ENCODE results near the gene AKAP12. TPM values are rescaled to one million over a fixed set of nuclear protein-coding genes. Genes with fewer than 3 reads are reported as not detected.

AKAP12 gene
- total RNA-seq, 1 donor from 2014 or later = 0.69 TPM

DNA sequence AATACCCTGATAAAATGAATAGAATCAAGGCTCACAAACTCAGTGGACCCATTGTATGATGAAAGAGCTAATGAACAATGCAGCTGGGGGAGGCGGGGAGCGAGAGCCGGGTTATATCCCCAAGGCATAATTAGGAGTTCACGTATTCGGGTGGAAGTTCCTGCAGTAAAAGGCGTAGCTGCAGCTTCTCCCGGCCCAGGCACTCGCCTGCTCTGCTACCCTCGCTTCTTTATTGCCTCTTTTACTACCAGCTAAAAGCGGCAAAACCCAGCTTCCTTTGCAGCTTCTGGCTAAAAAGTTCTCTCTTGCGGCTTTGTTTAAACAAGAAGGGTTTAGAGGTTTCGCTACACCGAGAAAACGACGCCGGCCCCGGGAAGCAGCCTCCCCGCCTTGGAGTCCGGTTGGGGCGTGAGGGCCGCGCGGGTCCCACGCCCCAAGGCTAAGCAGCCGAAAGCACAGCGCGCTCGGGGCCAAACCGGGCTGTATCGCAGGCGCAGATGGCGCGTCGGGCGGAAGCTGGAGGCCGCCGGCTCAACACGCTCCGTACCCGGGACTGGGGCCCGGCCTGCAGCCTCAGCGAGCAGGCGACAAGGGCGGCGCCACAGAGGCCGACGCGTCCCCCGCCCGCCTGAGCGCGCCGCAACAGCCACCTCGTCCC, 150.0 kb downstream of the AKAP12 start:
- POLR2A ChIA-PET = interaction anchor here (0.5 to 2.7 kb wide), 18 partner anchors 9 to 473 kb away, joined by 3 to 38 read pairs (median 5); partner anchors contain the start of gene RMND1
- H3K27ac Mint-ChIP-seq = peak overlapping the region; percentile 92
- peaks cover 54% of the 10 kb centered on the region for H3K4me1 Mint-ChIP-seq
- TF ChIP-seq, protein P1, sequence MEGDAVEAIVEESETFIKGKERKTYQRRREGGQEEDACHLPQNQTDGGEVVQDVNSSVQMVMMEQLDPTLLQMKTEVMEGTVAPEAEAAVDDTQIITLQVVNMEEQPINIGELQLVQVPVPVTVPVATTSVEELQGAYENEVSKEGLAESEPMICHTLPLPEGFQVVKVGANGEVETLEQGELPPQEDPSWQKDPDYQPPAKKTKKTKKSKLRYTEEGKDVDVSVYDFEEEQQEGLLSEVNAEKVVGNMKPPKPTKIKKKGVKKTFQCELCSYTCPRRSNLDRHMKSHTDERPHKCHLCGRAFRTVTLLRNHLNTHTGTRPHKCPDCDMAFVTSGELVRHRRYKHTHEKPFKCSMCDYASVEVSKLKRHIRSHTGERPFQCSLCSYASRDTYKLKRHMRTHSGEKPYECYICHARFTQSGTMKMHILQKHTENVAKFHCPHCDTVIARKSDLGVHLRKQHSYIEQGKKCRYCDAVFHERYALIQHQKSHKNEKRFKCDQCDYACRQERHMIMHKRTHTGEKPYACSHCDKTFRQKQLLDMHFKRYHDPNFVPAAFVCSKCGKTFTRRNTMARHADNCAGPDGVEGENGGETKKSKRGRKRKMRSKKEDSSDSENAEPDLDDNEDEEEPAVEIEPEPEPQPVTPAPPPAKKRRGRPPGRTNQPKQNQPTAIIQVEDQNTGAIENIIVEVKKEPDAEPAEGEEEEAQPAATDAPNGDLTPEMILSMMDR (IDR thresholded peaks at IDR 0.05) = no peak
- peaks cover 6% of the 10 kb centered on the region for H3K36me3 Mint-ChIP-seq (ENCODE audit: low read depth)
- intact Hi-C loops (cut with micrococcal nuclease) = loop anchor here (1.0 to 10.0 kb wide), 10 partner anchors 9 to 1823 kb away; partner anchors contain the start of genes FBXO5, GINM1, MTRF1L and RMND1
- CTCF ChIA-PET = interaction anchor here (0.5 to 1.2 kb wide), 4 partner anchors 11 to 65 kb away, joined by 3 to 7 read pairs (median 4); no protein-coding TSS in a partner anchor
- peak overlapping the region; percentile 89 for H3K4me3 Mint-ChIP-seq
- H3K9me3 Mint-ChIP-seq = no peaks in the 10 kb centered on the region
- no peak for DNase-seq
- no peak for ATAC-seq (ENCODE audit: low read depth)
- H3K27me3 Mint-ChIP-seq = no peaks in the 10 kb centered on the region

- TF ChIP-seq, protein P1 (IDR thresholded peaks at IDR 0.05) = no peak
- ChIA-PET POLR2A (interaction anchor here (0.5 to 2.7 kb wide), 16 partner anchors 10 to 474 kb away, joined by 3 to 38 read pairs (median 6); partner anchors contain the start of gene RMND1), CTCF (interaction anchor here (0.5 to 1.2 kb wide), 4 partner anchors 11 to 66 kb away, joined by 3 to 7 read pairs (median 4); no protein-coding TSS in a partner anchor)
- peak overlapping the region; percentile 75 for H3K27ac Mint-ChIP-seq
- peak; percentile 98 for DNase-seq
- H3K4me3 Mint-ChIP-seq = peak overlapping the region; percentile 91
- H3K27me3 Mint-ChIP-seq = no peaks in the 10 kb centered on the region
- intact Hi-C loops (cut with micrococcal nuclease) = loop anchor here (1.0 to 2.0 kb wide), 7 partner anchors 14 to 1824 kb away; partner anchors contain the start of genes FBXO5, GINM1 and RMND1
- H3K36me3 Mint-ChIP-seq (ENCODE audit: low read depth) = peaks cover 8% of the 10 kb centered on the region
- peak; percentile 74 for ATAC-seq (ENCODE audit: low read depth)
- H3K9me3 Mint-ChIP-seq = no peaks in the 10 kb centered on the region
- H3K4me1 Mint-ChIP-seq = peaks cover 52% of the 10 kb centered on the region
These were observed 150.6 kb downstream of the AKAP12 start for GRCh38 chr6:151390276-151390850.

DNA sequence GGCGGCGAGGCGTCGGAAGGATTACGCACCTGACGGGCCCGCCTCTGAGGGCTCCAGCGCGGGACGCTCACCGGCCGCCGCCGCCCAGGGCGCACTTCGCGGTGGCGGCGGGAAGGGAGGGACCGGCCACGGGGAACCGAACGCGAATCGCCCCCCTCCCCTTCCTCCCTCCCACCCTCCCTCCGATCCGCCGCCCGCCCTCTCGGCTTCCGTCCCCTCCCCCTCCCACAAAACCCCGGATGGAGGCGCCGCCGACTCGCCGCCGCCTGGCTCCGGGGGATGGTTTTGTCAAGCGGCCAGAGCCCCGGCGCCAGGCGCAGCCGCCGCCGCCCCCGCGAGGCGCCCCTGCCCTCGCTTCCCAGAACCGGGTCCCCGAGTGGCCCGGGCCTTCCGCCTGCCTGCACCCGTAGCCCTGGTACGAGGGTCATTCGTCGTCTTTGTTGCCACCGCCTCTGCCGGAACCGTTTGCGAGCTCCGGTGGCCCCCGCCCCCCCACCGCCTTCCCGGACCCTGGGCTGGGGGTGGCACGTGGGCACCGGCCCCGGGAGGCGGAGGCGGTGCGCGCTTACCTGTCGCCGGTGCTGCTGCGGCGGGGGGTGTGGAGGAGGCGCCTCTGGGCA, 151.2 kb downstream of the AKAP12 start:
- intact Hi-C loops (cut with micrococcal nuclease) = loop anchor here (1.0 to 2.0 kb wide), 7 partner anchors 15 to 1824 kb away; partner anchors contain the start of genes FBXO5, GINM1 and RMND1
- no peaks in the 10 kb centered on the region for H3K9me3 Mint-ChIP-seq
- H3K36me3 Mint-ChIP-seq (ENCODE audit: low read depth) = peaks cover 9% of the 10 kb centered on the region
- POLR2A ChIA-PET = interaction anchor here (0.7 to 2.7 kb wide), 11 partner anchors 11 to 311 kb away, joined by 3 to 38 read pairs (median 6); partner anchors contain the start of gene RMND1
- ATAC-seq (ENCODE audit: low read depth) = peak; percentile 5
- peak overlapping the region; percentile 96 for H3K27ac Mint-ChIP-seq
- peak overlapping the region; percentile 91 for H3K4me3 Mint-ChIP-seq
- peaks cover 55% of the 10 kb centered on the region for H3K4me1 Mint-ChIP-seq
- peak; percentile 74 for DNase-seq
- CTCF ChIA-PET = interaction anchor here (1.0 kb wide), 1 partner anchor 15 kb away, joined by 4 read pairs; no protein-coding TSS in a partner anchor
- TF ChIP-seq, protein P1 (IDR thresholded peaks at IDR 0.05) = no peak
- H3K27me3 Mint-ChIP-seq = no peaks in the 10 kb centered on the region

GRCh38 chr6:151391471-151392413, 152.0 kb downstream of the AKAP12 start, which contains the start of gene ZBTB2:
Gene ZBTB2, minus strand, starts transcription at chr6:151391559. Its CDS starts 17,922 bp downstream, at chr6:151373637.
- POLR2A ChIA-PET = interaction anchor here (1.1 to 2.4 kb wide), 3 partner anchors 18 to 60 kb away, joined by 6 to 38 read pairs (median 7); partner anchors contain the start of gene RMND1
- ATAC-seq (ENCODE audit: low read depth) (peak; percentile 2), DNase-seq (no peak)
- Mint-ChIP-seq H3K27me3 (no peaks in the 10 kb centered on the region), H3K36me3 (ENCODE audit: low read depth) (peaks cover 9% of the 10 kb centered on the region), H3K27ac (peak within 1 kb of the TSS; percentile 96), H3K4me1 (peaks cover 62% of the 10 kb centered on the region), H3K9me3 (no peaks in the 10 kb centered on the region), H3K4me3 (peak within 1 kb of the TSS; percentile 91)
- CTCF ChIA-PET = interaction anchor here (1.0 kb wide), 1 partner anchor 14 kb away, joined by 4 read pairs; no protein-coding TSS in a partner anchor
- intact Hi-C loops (cut with micrococcal nuclease) = loop anchor here (1.0 to 2.0 kb wide), 3 partner anchors 15 to 1825 kb away; partner anchors contain the start of genes FBXO5 and GINM1
- TF ChIP-seq, protein P1 (IDR thresholded peaks at IDR 0.05) = no peak

Data from activated B cell treated with CpG ODN at 0.5 μM for 24 hours (primary cell).